PFSK-1 (cell line): ENCODE measurements around the gene NUP160.

ENCODE experiments used
- FOXP2 ChIP-seq: optimal IDR thresholded peaks from 2 replicates; pipeline ENCODE3; 2011; ENCODE audit warnings: borderline replicate concordance, control low read depth, inconsistent platforms; ENCODE audit not compliant: insufficient read depth; ENCODE audit errors: extremely low read length, extremely low read depth
- POLR2AphosphoS5 ChIP-seq: IDR thresholded peaks from 2 replicates; pipeline ENCODE4 v1.6.1; 2012; ENCODE audit warnings: low read depth, mild to moderate bottlenecking, control low read depth, low read length, moderate library complexity
- SIN3A ChIP-seq: IDR thresholded peaks from 2 replicates; pipeline ENCODE4 v1.6.1; 2012; ENCODE audit warnings: mild to moderate bottlenecking, low read length, moderate library complexity, borderline replicate concordance; ENCODE audit not compliant: insufficient read depth
- TAF1 ChIP-seq: IDR thresholded peaks from 2 replicates; pipeline ENCODE4 v1.6.1; 2012; ENCODE audit warnings: low read length, control low read depth, borderline replicate concordance; ENCODE audit not compliant: insufficient read depth
- TF ChIP-seq, protein P1 (sequence below), 2 experiments: IDR thresholded peaks; 2 replicates each; pipeline versions ENCODE4 v1.6.1 to v1.8.0; 2011 to 2012; ENCODE audit warnings: low read depth in 2 of 2, low read length in 2 of 2, control low read depth in 1 of 2, inconsistent platforms in 1 of 2, mild to moderate bottlenecking in 1 of 2, moderate library complexity in 1 of 2; ENCODE audit not compliant: insufficient read depth in 1 of 2

Gene NUP160

GRCh38 chr11:47854667-47855066 lies 6.5 kb upstream of the NUP160 start:
- no peak for TF ChIP-seq TAF1
- TF ChIP-seq, protein P1, sequence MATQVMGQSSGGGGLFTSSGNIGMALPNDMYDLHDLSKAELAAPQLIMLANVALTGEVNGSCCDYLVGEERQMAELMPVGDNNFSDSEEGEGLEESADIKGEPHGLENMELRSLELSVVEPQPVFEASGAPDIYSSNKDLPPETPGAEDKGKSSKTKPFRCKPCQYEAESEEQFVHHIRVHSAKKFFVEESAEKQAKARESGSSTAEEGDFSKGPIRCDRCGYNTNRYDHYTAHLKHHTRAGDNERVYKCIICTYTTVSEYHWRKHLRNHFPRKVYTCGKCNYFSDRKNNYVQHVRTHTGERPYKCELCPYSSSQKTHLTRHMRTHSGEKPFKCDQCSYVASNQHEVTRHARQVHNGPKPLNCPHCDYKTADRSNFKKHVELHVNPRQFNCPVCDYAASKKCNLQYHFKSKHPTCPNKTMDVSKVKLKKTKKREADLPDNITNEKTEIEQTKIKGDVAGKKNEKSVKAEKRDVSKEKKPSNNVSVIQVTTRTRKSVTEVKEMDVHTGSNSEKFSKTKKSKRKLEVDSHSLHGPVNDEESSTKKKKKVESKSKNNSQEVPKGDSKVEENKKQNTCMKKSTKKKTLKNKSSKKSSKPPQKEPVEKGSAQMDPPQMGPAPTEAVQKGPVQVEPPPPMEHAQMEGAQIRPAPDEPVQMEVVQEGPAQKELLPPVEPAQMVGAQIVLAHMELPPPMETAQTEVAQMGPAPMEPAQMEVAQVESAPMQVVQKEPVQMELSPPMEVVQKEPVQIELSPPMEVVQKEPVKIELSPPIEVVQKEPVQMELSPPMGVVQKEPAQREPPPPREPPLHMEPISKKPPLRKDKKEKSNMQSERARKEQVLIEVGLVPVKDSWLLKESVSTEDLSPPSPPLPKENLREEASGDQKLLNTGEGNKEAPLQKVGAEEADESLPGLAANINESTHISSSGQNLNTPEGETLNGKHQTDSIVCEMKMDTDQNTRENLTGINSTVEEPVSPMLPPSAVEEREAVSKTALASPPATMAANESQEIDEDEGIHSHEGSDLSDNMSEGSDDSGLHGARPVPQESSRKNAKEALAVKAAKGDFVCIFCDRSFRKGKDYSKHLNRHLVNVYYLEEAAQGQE (IDR thresholded peaks at IDR 0.05; ENCODE audit: insufficient read depth in 1 of 2, low read depth in 2 of 2, low read length in 2 of 2): no peak
- TF ChIP-seq POLR2AphosphoS5: no peak
- TF ChIP-seq FOXP2: no peak

DNA sequence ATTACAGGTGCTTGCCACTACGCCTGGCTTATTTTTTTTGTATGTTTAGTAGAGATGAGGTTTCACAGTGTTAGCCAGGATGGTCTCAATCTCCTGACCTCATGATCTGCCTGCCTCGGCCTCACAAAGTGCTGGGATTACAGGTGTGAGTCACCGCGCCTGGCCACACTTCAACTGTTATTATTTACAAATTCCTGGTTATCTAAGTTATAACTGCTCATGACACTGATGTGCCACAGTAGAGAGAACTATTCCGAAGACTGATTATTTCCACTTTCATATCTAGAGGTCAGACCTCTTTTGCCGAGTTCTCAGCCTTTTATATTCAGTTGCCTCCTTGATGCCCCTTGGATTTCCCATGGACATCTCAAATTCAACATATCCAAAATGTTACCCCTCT lies 3.9 kb upstream of the NUP160 start:
- TF ChIP-seq TAF1: no peak

DNA sequence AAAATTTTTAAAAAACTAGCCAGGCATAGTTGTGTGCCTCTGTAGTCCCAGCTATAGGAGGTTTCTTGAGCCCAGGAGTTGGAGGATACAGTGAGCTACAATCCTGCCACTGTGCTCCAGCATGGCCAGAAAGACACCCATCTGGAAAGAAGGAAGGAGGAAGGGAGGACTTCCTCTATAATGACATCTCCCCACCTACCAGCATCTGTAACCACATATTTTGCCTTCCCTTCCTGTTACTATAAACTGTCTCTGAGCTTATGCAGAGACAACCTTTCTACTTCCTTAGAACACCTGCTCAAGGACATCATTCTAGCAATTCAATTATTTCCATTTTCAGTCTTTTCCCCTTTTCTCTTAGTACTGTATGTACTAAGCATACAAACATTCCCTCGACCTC lies 2.2 kb upstream of the NUP160 start:
- TF ChIP-seq FOXP2 (no peak), POLR2AphosphoS5 (no peak), TAF1 (no peak), SIN3A (no peak)
- TF ChIP-seq, protein P1 (IDR thresholded peaks at IDR 0.05; ENCODE audit: insufficient read depth in 1 of 2, low read depth in 2 of 2, low read length in 2 of 2): no peak

- TF ChIP-seq POLR2AphosphoS5: no peak
- TF ChIP-seq SIN3A: peak; percentile 2; the same call in 1 of the 2 replicates
- no peak for TF ChIP-seq TAF1
- no peak for TF ChIP-seq FOXP2
- TF ChIP-seq, protein P1 (IDR thresholded peaks at IDR 0.05; ENCODE audit: insufficient read depth in 1 of 2, low read depth in 2 of 2, low read length in 2 of 2): no peak
Measured at GRCh38 chr11:47848700-47849155, 578 bp upstream of the NUP160 start.

GRCh38 chr11:47847537-47847891 lies 636 bp downstream of the NUP160 start:
- peak; percentile 47; the same call in 1 of the 2 replicates for TF ChIP-seq SIN3A
- no peak for TF ChIP-seq POLR2AphosphoS5

DNA sequence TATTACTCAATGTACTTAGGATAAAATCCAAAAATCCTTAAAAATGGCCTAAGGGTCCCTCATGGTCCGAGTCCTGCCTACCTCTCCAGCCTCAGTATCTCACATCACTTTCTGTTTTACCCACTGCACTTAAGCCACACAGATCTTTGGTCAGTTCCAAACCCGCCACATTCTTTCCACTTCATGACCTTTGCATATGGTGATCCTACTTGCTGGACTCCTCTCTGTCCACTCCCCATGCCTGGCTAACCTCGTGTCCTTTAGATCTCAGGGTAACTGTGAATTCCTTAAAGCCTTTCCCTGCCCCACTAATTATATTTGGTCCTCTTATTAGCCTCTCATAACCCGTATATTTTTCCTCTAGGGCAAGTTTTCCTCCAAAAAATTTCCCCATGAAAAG lies 1.2 kb downstream of the NUP160 start:
- no peak for TF ChIP-seq TAF1
- no peak for TF ChIP-seq POLR2AphosphoS5
- TF ChIP-seq SIN3A: no peak
- TF ChIP-seq FOXP2: no peak
- TF ChIP-seq, protein P1 (IDR thresholded peaks at IDR 0.05; ENCODE audit: insufficient read depth in 1 of 2, low read depth in 2 of 2, low read length in 2 of 2): no peak
